ENCODE data around the gene MZT2B. TPM values are rescaled to one million over a fixed set of nuclear protein-coding genes. Genes with fewer than 3 reads are reported as not detected.
"Not testable (repeated sequence)": the region's sequence is repeated elsewhere in the genome, so short reads cannot be mapped to it uniquely, and the experiment has no call there.

The MZT2B gene
- total and polyA plus RNA-seq, 7 donors, result 65.3 to 160 (median 109) TPM

DNA sequence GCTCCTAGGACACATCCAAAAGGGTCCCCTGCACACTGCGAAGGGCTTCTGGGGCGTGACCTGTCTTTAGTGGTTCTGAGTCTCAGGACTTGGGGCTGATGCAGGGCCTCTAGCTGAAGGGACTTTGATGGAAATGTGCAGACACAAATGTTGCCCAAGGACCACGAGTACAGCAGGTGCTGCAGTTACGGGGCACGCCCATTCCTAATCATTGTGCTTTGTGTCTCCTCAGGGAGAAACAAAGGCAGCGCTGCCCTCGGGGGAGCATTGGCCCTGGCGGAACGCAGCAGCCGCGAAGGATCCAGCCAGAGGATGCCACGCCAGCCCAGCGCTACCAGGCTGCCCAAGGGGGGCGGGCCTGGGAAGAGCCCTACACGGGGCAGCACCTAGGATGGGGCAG lies 8.2 kb downstream of the MZT2B start:
- no peak for ATAC-seq
- intact Hi-C loops (cut with DNase I), result no loop called here
- no peak overlapping the region for H3K4me3 ChIP-seq
- no peak overlapping the region for H3K27ac ChIP-seq
- WGBS, 3 donors, result 81 to 86% (median 84%) methylated on average over 15 of the region's 15 CpGs
- TF ChIP-seq, protein P1, sequence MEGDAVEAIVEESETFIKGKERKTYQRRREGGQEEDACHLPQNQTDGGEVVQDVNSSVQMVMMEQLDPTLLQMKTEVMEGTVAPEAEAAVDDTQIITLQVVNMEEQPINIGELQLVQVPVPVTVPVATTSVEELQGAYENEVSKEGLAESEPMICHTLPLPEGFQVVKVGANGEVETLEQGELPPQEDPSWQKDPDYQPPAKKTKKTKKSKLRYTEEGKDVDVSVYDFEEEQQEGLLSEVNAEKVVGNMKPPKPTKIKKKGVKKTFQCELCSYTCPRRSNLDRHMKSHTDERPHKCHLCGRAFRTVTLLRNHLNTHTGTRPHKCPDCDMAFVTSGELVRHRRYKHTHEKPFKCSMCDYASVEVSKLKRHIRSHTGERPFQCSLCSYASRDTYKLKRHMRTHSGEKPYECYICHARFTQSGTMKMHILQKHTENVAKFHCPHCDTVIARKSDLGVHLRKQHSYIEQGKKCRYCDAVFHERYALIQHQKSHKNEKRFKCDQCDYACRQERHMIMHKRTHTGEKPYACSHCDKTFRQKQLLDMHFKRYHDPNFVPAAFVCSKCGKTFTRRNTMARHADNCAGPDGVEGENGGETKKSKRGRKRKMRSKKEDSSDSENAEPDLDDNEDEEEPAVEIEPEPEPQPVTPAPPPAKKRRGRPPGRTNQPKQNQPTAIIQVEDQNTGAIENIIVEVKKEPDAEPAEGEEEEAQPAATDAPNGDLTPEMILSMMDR (IDR thresholded peaks at IDR 0.05), result no peak
- no peaks in the 10 kb centered on the region for H3K4me1 ChIP-seq
- H3K9me3 ChIP-seq, result no peaks in the 10 kb centered on the region
- H3K27me3 ChIP-seq (ENCODE audit: insufficient read depth in 3 of 3, low read length in 2 of 3), result no peaks in the 10 kb centered on the region
- H3K36me3 ChIP-seq (ENCODE audit: insufficient read depth in 1 of 2, low read depth in 1 of 2), result peaks cover 0 to 5% of the 10 kb centered on the region in 2 donors
- no peak for DNase-seq

DNA sequence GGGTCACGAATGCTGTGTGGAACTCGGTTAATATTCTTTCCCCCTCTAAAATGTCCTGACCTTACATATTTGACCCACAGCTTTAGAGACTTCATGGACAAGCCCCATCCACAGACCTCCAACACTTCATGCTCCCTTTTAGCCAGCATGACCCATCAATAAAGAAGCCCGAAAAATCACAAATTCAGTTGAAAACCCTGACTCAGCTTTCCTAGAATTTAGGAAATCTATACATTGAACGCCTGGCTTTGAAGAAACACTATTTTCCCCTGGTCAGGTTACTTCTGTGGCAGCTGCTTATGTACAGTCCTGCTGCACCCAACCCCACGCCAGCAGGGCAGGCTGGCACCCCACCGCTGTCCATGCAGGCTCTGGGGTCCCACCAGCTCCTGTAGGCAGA lies 9.3 kb downstream of the MZT2B start:
- H3K36me3 ChIP-seq (ENCODE audit: insufficient read depth in 1 of 2, low read depth in 1 of 2); intact Hi-C loops (cut with DNase I); ATAC-seq; H3K27me3 ChIP-seq (ENCODE audit: insufficient read depth in 3 of 3, low read length in 2 of 3); H3K4me3 ChIP-seq; H3K4me1 ChIP-seq; H3K27ac ChIP-seq; H3K9me3 ChIP-seq; DNase-seq: not testable (repeated sequence)
- WGBS, 3 donors, result 90 to 93% (median 90%) methylated on average over 6 of the region's 6 CpGs

DNA sequence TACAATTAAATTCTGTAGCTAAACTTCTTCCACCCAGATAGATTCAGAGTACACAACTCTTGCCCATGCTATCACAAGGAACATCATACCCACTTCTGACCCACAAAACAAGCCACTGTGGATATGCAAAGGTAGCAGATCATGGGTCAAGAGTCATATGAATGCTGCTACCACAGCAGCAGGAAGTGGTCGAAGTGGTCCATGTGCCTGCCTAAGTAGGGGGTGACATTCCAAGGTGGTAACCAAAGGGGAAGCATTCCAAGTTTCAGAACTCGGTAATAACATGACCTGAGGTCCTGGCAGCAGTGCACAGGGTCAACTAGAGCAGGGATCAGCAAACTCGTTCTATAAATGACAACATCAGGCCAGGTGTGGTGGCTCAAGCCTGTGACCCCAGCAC lies 10.4 kb downstream of the MZT2B start:
- H3K36me3 ChIP-seq (ENCODE audit: insufficient read depth in 1 of 2, low read depth in 1 of 2); H3K4me1 ChIP-seq; intact Hi-C loops (cut with DNase I); DNase-seq; H3K4me3 ChIP-seq; H3K9me3 ChIP-seq; H3K27ac ChIP-seq; ATAC-seq; H3K27me3 ChIP-seq (ENCODE audit: insufficient read depth in 3 of 3, low read length in 2 of 3): not testable (repeated sequence)
- 76 to 81% (median 79%) methylated on average over 3 of the region's 3 CpGs for WGBS, 3 donors

DNA sequence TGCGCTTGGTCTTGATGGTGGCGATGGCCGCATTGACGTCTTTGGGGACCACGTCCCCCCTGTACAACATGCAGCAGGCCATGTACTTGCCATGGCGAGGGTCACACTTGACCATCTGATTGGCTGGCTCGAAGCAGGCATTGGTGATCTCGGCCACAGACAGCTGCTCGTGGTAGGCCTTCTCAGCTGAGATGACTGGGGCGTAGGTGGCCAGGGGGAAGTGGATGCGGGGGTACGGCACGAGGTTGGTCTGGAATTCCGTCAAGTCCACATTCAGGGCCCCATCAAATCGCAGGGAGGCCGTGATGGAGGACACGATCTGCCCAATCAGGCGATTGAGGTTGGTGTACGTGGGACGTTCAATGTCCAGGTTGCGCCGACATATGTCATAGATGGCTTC lies 11.8 kb downstream of the MZT2B start:
- intact Hi-C loops (cut with DNase I); ATAC-seq; DNase-seq; H3K4me3 ChIP-seq; H3K27ac ChIP-seq; H3K9me3 ChIP-seq; H3K4me1 ChIP-seq; H3K27me3 ChIP-seq (ENCODE audit: insufficient read depth in 3 of 3, low read length in 2 of 3); H3K36me3 ChIP-seq (ENCODE audit: insufficient read depth in 1 of 2, low read depth in 1 of 2): not testable (repeated sequence)
- 81 to 92% (median 88%) methylated on average over 15 to 22 of the region's 22 CpGs for WGBS, 3 donors

DNA sequence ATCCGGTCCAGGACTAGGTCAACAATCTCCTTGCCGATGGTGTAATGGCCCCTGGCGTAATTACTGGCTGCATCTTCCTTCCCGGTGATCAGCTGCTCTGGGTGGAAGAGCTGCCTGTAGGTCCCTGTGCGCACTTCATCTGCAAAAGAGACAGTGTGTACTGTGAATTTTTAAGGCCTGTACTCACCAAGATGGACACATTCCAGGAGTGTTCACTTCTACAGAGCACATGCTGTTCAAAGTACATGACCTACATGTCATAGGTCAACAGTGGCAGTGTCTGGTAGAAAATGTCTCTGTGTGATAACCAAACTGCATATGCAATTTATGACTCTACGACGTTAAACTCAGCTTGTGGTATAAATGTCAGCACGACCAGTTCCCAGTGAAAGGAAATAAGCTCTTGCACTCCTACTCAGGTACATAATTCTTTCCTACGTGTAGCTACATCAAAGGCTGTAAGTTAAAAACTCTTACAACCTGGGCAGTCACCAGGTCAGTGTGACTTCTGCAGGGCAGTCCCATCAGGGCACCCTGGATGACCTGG lies 13.1 kb downstream of the MZT2B start:
- H3K36me3 ChIP-seq (ENCODE audit: insufficient read depth in 1 of 2, low read depth in 1 of 2); DNase-seq; H3K9me3 ChIP-seq; H3K4me3 ChIP-seq; H3K27me3 ChIP-seq (ENCODE audit: insufficient read depth in 3 of 3, low read length in 2 of 3); H3K4me1 ChIP-seq; intact Hi-C loops (cut with DNase I); ATAC-seq; H3K27ac ChIP-seq: not testable (repeated sequence)
- 65 to 70% (median 68%) methylated on average over 9 of the region's 9 CpGs for WGBS, 3 donors

DNA sequence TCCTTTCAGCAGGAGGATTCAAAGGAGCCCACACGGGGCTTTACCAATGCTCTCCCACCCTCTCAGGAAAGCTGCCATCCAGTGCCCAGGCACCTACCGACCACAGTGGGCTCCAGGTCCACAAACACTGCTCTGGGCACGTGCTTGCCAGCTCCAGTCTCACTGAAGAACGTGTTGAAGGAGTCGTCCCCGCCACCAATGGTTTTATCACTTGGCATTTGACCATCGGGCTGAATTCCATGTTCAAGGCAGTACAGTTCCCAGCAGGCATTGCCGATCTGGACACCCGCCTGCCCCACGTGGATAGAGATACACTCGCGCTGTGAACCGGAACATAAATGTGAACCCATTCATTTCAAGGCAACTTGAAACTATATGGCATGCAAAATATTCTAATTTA lies 14.0 kb downstream of the MZT2B start:
- intact Hi-C loops (cut with DNase I); H3K4me1 ChIP-seq; H3K9me3 ChIP-seq; H3K4me3 ChIP-seq; H3K27me3 ChIP-seq (ENCODE audit: insufficient read depth in 3 of 3, low read length in 2 of 3); DNase-seq; H3K27ac ChIP-seq; ATAC-seq; H3K36me3 ChIP-seq (ENCODE audit: insufficient read depth in 1 of 2, low read depth in 1 of 2): not testable (repeated sequence)
- 73 to 88% (median 82%) methylated on average over 7 to 11 of the region's 13 CpGs for WGBS, 3 donors

DNA sequence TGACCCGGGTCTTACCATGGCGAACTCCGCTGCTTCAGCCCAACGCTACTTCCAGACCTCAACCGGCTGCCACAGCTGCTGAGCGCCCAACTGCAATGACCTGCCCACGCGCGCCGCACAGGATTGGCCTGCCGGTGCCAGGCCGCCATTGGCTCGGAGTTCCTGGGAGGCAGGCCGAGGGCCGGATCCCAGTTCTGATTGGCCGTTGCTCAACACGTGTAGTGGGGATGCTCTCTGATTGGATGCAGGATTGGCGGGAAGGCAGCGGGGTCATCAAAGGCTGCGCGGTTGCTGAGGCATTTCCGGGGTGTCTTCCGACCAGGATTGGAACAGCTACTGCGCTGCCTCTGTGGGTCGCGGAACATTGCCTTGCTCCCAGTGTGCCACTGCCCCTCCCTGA lies 16.3 kb downstream of the MZT2B start, which contains the start of gene TUBA3E:
Gene TUBA3E (minus strand): TSS at position 97 of the 400 bp plus-strand sequence. CDS start 79 bp downstream, at position 18.
- Histone ChIP-seq H3K4me1 (no peaks in the 10 kb centered on the region), H3K9me3 (no peaks in the 10 kb centered on the region), H3K27me3 (ENCODE audit: insufficient read depth in 3 of 3, low read length in 2 of 3) (no peaks in the 10 kb centered on the region), H3K4me3 (no peak within 1 kb of the TSS), H3K36me3 (ENCODE audit: insufficient read depth in 1 of 2, low read depth in 1 of 2) (no peaks in the 10 kb centered on the region), H3K27ac (no peak within 1 kb of the TSS)
- ATAC-seq (no peak), DNase-seq (no peak)
- intact Hi-C loops (cut with DNase I), result no loop called here
- TF ChIP-seq, protein P1 (IDR thresholded peaks at IDR 0.05), result no peak
- 96 to 97% (median 97%) methylated on average over 24 to 26 of the region's 26 CpGs for WGBS, 3 donors

DNA sequence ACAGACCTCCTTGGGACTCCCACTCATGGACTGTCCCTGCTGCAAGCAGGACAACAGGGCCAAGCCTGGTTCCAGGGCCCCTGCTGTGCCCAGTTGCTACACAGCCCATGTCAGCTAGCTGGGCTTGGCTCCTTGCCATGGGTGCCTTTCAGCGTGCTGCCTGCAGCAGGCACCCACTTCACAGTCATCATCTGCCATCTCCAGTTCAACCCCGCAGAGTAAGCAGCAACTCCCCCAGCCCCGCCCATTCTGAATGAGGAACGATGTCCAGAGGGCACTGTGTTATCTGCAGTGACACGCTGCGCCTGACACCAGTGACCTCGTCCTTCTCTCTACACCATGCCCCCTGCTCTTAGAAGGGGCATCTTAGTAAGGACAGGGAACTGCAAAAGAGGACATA lies 20.5 kb downstream of the MZT2B start:
- H3K27me3 ChIP-seq (ENCODE audit: insufficient read depth in 3 of 3, low read length in 2 of 3); intact Hi-C loops (cut with DNase I); H3K4me1 ChIP-seq; DNase-seq; H3K9me3 ChIP-seq; H3K27ac ChIP-seq; H3K4me3 ChIP-seq; ATAC-seq; H3K36me3 ChIP-seq (ENCODE audit: insufficient read depth in 1 of 2, low read depth in 1 of 2): not testable (repeated sequence)
- WGBS, 3 donors, result 48 to 57% (median 49%) methylated on average over 4 to 6 of the region's 7 CpGs

DNA sequence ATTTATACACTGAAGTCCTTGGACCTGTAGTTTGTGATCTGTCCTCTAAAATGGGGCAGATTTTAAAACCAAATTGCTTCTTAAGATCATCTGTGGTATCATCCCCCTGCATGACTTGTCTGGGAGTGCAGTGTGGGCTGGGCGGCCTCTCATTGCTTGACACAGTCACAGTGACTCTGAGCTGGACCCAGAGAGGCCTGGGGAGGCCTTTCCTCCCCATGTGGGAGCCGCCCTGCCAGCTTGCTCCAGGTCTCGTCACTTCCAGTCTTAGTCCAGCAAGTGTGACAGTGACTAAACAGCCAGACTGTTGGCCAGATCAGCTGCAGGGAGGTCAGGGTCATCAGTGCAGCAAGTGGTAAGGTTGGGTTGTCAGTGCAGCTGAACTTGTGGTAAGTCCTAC lies 21.1 kb downstream of the MZT2B start:
- H3K4me1 ChIP-seq; H3K4me3 ChIP-seq; DNase-seq; intact Hi-C loops (cut with DNase I); H3K9me3 ChIP-seq; H3K36me3 ChIP-seq (ENCODE audit: insufficient read depth in 1 of 2, low read depth in 1 of 2); H3K27me3 ChIP-seq (ENCODE audit: insufficient read depth in 3 of 3, low read length in 2 of 3); ATAC-seq; H3K27ac ChIP-seq: not testable (repeated sequence)
- WGBS, 3 donors, result 71 to 92% (median 85%) methylated on average over 2 to 3 of the region's 3 CpGs

DNA sequence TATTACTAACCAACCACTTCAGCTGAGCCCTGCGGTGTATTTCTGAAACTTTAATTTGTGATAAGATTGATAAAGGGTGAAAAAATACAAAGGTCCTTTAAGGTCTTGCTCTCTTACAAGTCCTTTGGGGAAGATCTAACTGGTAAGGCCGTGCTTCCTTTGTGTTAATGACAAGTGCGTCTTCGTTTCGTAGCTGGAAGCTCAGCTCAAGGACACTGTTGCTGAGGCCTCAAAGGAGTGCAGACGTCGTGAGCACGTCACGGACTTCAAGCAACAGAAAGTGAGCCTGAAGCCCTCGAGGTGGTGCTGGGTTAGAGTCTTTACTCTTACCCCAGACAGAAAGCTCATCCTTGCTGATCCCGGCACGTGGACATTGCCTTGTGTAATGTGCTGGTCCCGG lies 25.0 kb downstream of the MZT2B start:
- H3K4me3 ChIP-seq; ATAC-seq; intact Hi-C loops (cut with DNase I); H3K27me3 ChIP-seq (ENCODE audit: insufficient read depth in 3 of 3, low read length in 2 of 3); H3K36me3 ChIP-seq (ENCODE audit: insufficient read depth in 1 of 2, low read depth in 1 of 2); H3K4me1 ChIP-seq; DNase-seq; H3K27ac ChIP-seq; H3K9me3 ChIP-seq: not testable (repeated sequence)
- 75 to 77% (median 77%) methylated on average over 11 to 13 of the region's 13 CpGs for WGBS, 3 donors

Data from psoas muscle (tissue), 8 donors.